Liver (tissue), 9 donors: ENCODE measurements around the gene PPFIA2. TPM values are rescaled to one million over a fixed set of nuclear protein-coding genes. Genes with fewer than 3 reads are reported as not detected.

Experiments used
- DNase-seq: peaks from one replicate; pipeline ENCODE4 v3.0.0-alpha.2; 2017; ENCODE audit warnings: low spot score
- H3K27ac ChIP-seq, 2 donors: one replicate each; pipeline ENCODE4 v1.7.0; 2013; ENCODE audit warnings: inconsistent platforms in 2 of 2, low read length in 2 of 2, control low read depth in 1 of 2, low read depth in 1 of 2, mild to moderate bottlenecking in 1 of 2
- H3K27me3 ChIP-seq, 4 donors: one replicate each; pipeline versions ENCODE4 v1.6.1 to v1.7.0; 2013; ENCODE audit warnings: low read length in 3 of 4, inconsistent platforms in 1 of 4, mild to moderate bottlenecking in 1 of 4, moderate library complexity in 1 of 4; ENCODE audit not compliant: control insufficient read depth in 4 of 4, insufficient read depth in 4 of 4
- H3K36me3 ChIP-seq, 4 donors: one replicate each; pipeline versions ENCODE4 v1.6.1 to v1.7.0; 2013; ENCODE audit warnings: low read length in 3 of 4, mild to moderate bottlenecking in 3 of 4, low read depth in 1 of 4, moderate library complexity in 1 of 4; ENCODE audit not compliant: control insufficient read depth in 4 of 4, insufficient read depth in 3 of 4
- H3K4me1 ChIP-seq, 4 donors: one replicate each; pipeline versions ENCODE4 v1.6.1 to v1.7.0; 2013; ENCODE audit warnings: low read length in 3 of 4, mild to moderate bottlenecking in 3 of 4, moderate library complexity in 1 of 4; ENCODE audit not compliant: control insufficient read depth in 4 of 4, insufficient read depth in 4 of 4
- H3K4me3 ChIP-seq, 3 donors: one replicate each; pipeline versions ENCODE4 v1.6.1 to v1.7.0; 2013; ENCODE audit warnings: low read length in 3 of 3, control low read depth in 1 of 3, low read depth in 1 of 3, mild to moderate bottlenecking in 1 of 3
- H3K9ac ChIP-seq, 2 donors: one replicate each; pipeline ENCODE4 v1.7.0; 2013; ENCODE audit warnings: low read length in 2 of 2, mild to moderate bottlenecking in 2 of 2, moderate library complexity in 2 of 2, control low read depth in 1 of 2, low read depth in 1 of 2
- H3K9me3 ChIP-seq, 4 donors: one replicate each; pipeline versions ENCODE4 v1.6.1 to v1.7.0; 2013; ENCODE audit warnings: low read length in 3 of 4; ENCODE audit not compliant: control insufficient read depth in 4 of 4
- ATF3 ChIP-seq: IDR thresholded peaks from 2 replicates; pipeline ENCODE4 v1.6.1; 2016; ENCODE audit warnings: antibody characterized with exemption
- EGR1 ChIP-seq, 2 donors: IDR thresholded peaks; 2 replicates each; pipeline ENCODE4 v1.6.1; 2016 to 2018; ENCODE audit warnings: antibody characterized with exemption in 2 of 2, low read depth in 2 of 2
- FOXA1 ChIP-seq: IDR thresholded peaks from 2 replicates; pipeline ENCODE4 v1.6.1; 2016; ENCODE audit warnings: antibody characterized with exemption
- FOXA2 ChIP-seq: IDR thresholded peaks from 2 replicates; pipeline ENCODE4 v1.6.1; 2016; ENCODE audit warnings: antibody characterized with exemption
- GABPA ChIP-seq, 2 donors: IDR thresholded peaks in 1 of 2; conservative IDR thresholded peaks in 1 of 2; 2 replicates each; pipeline ENCODE4 v1.6.1; 2016; ENCODE audit warnings: antibody characterized with exemption in 2 of 2, mild to moderate bottlenecking in 1 of 2, moderate library complexity in 1 of 2
- HNF4A ChIP-seq, 2 donors: conservative IDR thresholded peaks; 2 replicates each; pipeline ENCODE4 v1.6.1; 2016; ENCODE audit warnings: antibody characterized with exemption in 2 of 2, mild to moderate bottlenecking in 2 of 2
- HNF4G ChIP-seq: IDR thresholded peaks from 2 replicates; pipeline ENCODE4 v1.6.1; 2016; ENCODE audit warnings: antibody characterized with exemption
- NR2F2 ChIP-seq: IDR thresholded peaks from 2 replicates; pipeline ENCODE4 v1.6.1; 2016; ENCODE audit warnings: antibody characterized with exemption
- RAD21 ChIP-seq, 2 donors: IDR thresholded peaks; 2 replicates each; pipeline ENCODE4 v1.6.1; 2016; ENCODE audit warnings: antibody characterized with exemption in 2 of 2, mild to moderate bottlenecking in 2 of 2
- RXRA ChIP-seq, 2 donors: IDR thresholded peaks; 2 replicates each; pipeline ENCODE4 v1.6.1; 2017 to 2018; ENCODE audit warnings: antibody characterized with exemption in 2 of 2, mild to moderate bottlenecking in 1 of 2
- SP1 ChIP-seq: IDR thresholded peaks from 2 replicates; pipeline ENCODE4 v1.6.1; 2018; ENCODE audit warnings: antibody characterized with exemption, mild to moderate bottlenecking
- TAF1 ChIP-seq: conservative IDR thresholded peaks from 2 replicates; pipeline ENCODE4 v1.6.1; 2016; ENCODE audit warnings: antibody characterized with exemption, mild to moderate bottlenecking
- YY1 ChIP-seq: IDR thresholded peaks from 2 replicates; pipeline ENCODE4 v1.6.1; 2016; ENCODE audit warnings: antibody characterized with exemption, mild to moderate bottlenecking
- WGBS: extraction: QIAGEN DNeasy Blood & Tissue Kit; methylation state at CpG from one replicate; pipeline ENCODE4 v1.1.7; 2013; 5-methylcytosine and 5-hydroxymethylcytosine counted together
- polyA plus RNA-seq, 2 donors: library from polyadenylated mRNA; stranded (reverse) in 1 of 2; unstranded in 1 of 2; fragments of 200-250 nt in 1 of 2; fragments of >200 nt in 1 of 2; fragmentation: Nextera tagmentation in 1 of 2; extraction: Ambion mirVana in 1 of 2; gene quantifications; one replicate each; pipeline versions ENCODE4 v1.2.1 to v1.2.3, GENCODE V29; 2013 to 2015
- total RNA-seq, 2 donors: library from RNA; depleted of rRNA; stranded (reverse); fragments of >200 nt; gene quantifications; one replicate each; pipeline ENCODE4 v1.2.3, GENCODE V29; 2014
- TF ChIP-seq, protein P1 (sequence below): IDR thresholded peaks from 2 replicates; pipeline ENCODE4 v1.6.1; 2016; ENCODE audit warnings: antibody characterized with exemption
- TF ChIP-seq, protein P2 (sequence below): IDR thresholded peaks from 2 replicates; pipeline ENCODE4 v1.6.1; 2016; ENCODE audit warnings: antibody characterized with exemption, mild to moderate bottlenecking
- TF ChIP-seq, protein P3 (sequence below): fragments of 150-350 bp; IDR thresholded peaks from 2 replicates; pipeline ENCODE4 v1.5.1; 2017; ENCODE audit warnings: improper control_type of control experiment, low read depth, low read length; ENCODE audit not compliant: missing input control
- TF ChIP-seq, protein P4 (sequence below): IDR thresholded peaks from 2 replicates; pipeline ENCODE4 v1.6.1; 2016; ENCODE audit warnings: antibody characterized with exemption
- donor health status: healthy.
- donor health status: healthy.
- donor health status: healthy.
- donor health status: healthy.
- donor health status: healthy.

PPFIA2 gene
- total and polyA plus RNA-seq, 4 donors = 0.05 to 0.50 (median 0.22) TPM; not detected in 1

DNA sequence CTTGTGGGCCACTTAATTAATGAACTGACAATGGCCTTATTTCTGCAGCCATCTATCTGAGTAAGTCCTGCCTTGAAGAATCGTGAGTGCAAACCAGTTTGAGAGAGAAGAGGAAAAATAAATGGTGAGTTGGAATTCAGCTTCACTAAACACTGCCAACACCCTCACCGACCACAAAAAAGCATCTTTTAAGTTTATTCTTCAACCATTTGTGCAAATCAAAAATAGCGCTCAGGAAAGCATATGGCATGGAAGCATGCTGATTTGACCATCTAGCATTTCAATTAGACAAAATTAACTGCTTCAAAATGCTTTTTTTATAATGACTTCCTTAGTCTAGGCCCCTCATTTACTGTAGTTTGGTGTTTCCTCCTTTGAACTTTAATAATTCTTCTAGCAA, 294.0 kb downstream of the PPFIA2 start:
- H3K36me3 ChIP-seq = no peaks in the 10 kb centered on the region
- H3K27me3 ChIP-seq = peaks cover 0 to 6% (median 1%) of the 10 kb centered on the region in 4 donors
- H3K9me3 ChIP-seq = no peaks in the 10 kb centered on the region
- H3K27ac ChIP-seq = no peak overlapping the region
- H3K4me3 ChIP-seq = no peak overlapping the region
- no peak overlapping the region for H3K9ac ChIP-seq
- no peak for DNase-seq
- no peaks in the 10 kb centered on the region for H3K4me1 ChIP-seq
- no peak for TF ChIP-seq EGR1 (IDR thresholded peaks at IDR 0.05; ENCODE audit: low read depth in 2 of 2)
- TF ChIP-seq FOXA2 = no peak
- TF ChIP-seq, protein P1, sequence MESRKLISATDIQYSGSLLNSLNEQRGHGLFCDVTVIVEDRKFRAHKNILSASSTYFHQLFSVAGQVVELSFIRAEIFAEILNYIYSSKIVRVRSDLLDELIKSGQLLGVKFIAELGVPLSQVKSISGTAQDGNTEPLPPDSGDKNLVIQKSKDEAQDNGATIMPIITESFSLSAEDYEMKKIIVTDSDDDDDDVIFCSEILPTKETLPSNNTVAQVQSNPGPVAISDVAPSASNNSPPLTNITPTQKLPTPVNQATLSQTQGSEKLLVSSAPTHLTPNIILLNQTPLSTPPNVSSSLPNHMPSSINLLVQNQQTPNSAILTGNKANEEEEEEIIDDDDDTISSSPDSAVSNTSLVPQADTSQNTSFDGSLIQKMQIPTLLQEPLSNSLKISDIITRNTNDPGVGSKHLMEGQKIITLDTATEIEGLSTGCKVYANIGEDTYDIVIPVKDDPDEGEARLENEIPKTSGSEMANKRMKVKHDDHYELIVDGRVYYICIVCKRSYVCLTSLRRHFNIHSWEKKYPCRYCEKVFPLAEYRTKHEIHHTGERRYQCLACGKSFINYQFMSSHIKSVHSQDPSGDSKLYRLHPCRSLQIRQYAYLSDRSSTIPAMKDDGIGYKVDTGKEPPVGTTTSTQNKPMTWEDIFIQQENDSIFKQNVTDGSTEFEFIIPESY = no peak
- no peak for TF ChIP-seq RXRA (IDR thresholded peaks at IDR 0.05)
- TF ChIP-seq, protein P2, sequence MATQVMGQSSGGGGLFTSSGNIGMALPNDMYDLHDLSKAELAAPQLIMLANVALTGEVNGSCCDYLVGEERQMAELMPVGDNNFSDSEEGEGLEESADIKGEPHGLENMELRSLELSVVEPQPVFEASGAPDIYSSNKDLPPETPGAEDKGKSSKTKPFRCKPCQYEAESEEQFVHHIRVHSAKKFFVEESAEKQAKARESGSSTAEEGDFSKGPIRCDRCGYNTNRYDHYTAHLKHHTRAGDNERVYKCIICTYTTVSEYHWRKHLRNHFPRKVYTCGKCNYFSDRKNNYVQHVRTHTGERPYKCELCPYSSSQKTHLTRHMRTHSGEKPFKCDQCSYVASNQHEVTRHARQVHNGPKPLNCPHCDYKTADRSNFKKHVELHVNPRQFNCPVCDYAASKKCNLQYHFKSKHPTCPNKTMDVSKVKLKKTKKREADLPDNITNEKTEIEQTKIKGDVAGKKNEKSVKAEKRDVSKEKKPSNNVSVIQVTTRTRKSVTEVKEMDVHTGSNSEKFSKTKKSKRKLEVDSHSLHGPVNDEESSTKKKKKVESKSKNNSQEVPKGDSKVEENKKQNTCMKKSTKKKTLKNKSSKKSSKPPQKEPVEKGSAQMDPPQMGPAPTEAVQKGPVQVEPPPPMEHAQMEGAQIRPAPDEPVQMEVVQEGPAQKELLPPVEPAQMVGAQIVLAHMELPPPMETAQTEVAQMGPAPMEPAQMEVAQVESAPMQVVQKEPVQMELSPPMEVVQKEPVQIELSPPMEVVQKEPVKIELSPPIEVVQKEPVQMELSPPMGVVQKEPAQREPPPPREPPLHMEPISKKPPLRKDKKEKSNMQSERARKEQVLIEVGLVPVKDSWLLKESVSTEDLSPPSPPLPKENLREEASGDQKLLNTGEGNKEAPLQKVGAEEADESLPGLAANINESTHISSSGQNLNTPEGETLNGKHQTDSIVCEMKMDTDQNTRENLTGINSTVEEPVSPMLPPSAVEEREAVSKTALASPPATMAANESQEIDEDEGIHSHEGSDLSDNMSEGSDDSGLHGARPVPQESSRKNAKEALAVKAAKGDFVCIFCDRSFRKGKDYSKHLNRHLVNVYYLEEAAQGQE = no peak
- TF ChIP-seq ATF3 = no peak
- TF ChIP-seq, protein P3, sequence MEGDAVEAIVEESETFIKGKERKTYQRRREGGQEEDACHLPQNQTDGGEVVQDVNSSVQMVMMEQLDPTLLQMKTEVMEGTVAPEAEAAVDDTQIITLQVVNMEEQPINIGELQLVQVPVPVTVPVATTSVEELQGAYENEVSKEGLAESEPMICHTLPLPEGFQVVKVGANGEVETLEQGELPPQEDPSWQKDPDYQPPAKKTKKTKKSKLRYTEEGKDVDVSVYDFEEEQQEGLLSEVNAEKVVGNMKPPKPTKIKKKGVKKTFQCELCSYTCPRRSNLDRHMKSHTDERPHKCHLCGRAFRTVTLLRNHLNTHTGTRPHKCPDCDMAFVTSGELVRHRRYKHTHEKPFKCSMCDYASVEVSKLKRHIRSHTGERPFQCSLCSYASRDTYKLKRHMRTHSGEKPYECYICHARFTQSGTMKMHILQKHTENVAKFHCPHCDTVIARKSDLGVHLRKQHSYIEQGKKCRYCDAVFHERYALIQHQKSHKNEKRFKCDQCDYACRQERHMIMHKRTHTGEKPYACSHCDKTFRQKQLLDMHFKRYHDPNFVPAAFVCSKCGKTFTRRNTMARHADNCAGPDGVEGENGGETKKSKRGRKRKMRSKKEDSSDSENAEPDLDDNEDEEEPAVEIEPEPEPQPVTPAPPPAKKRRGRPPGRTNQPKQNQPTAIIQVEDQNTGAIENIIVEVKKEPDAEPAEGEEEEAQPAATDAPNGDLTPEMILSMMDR = no peak
- no peak for TF ChIP-seq GABPA (IDR thresholded peaks at IDR 0.05 in 1 of 2, conservative IDR thresholded peaks at IDR 0.05 in 1 of 2)
- no peak for TF ChIP-seq FOXA1
- no peak for TF ChIP-seq YY1
- TF ChIP-seq NR2F2 = no peak
- TF ChIP-seq, protein P4, sequence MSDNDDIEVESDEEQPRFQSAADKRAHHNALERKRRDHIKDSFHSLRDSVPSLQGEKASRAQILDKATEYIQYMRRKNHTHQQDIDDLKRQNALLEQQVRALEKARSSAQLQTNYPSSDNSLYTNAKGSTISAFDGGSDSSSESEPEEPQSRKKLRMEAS = no peak
- no peak for TF ChIP-seq RAD21 (IDR thresholded peaks at IDR 0.05)
- no peak for TF ChIP-seq HNF4A (conservative IDR thresholded peaks at IDR 0.05)
- TF ChIP-seq HNF4G = no peak
- TF ChIP-seq TAF1 = no peak
- no peak for TF ChIP-seq SP1
- WGBS = 78% methylated on average over 3 of the region's 3 CpGs

DNA sequence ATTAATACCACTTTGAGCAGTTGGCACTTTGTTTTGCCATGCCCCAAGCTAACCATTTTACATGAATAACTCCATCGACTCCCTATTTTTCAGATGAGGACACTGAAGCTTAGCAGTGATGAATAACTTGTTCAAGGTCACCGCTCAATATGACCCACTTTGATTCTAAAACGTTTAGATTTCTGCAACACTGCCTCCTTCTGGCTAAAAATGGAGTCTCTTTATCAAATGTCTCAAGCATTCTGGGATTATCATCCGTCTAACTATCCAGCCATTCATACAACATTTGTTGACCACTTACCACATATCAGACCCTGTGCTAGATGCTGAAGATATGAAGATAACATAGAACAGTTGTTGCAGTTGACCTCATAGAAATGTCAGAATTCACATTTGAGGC, 298.0 kb downstream of the PPFIA2 start:
- 57% methylated on average over 4 of the region's 4 CpGs for WGBS
- H3K4me1 ChIP-seq = no peaks in the 10 kb centered on the region

More for the DNA sequence above, 298.0 kb downstream of the PPFIA2 start:
- DNase-seq = no peak
- Histone ChIP-seq H3K36me3 (no peaks in the 10 kb centered on the region), H3K9me3 (no peaks in the 10 kb centered on the region), H3K9ac (no peak overlapping the region), H3K4me3 (no peak overlapping the region), H3K27ac (no peak overlapping the region), H3K27me3 (no peaks in the 10 kb centered on the region)
- TF ChIP-seq FOXA2 (no peak), EGR1 (IDR thresholded peaks at IDR 0.05; ENCODE audit: low read depth in 2 of 2) (no peak), YY1 (no peak), TAF1 (no peak), ATF3 (no peak), HNF4A (conservative IDR thresholded peaks at IDR 0.05) (no peak), RAD21 (IDR thresholded peaks at IDR 0.05) (no peak), FOXA1 (no peak), NR2F2 (no peak)
- TF ChIP-seq, protein P2 = no peak
- TF ChIP-seq, protein P4 = no peak
